G401 (cell line): ENCODE data around the gene PPM1E. TPM values are rescaled to one million over a fixed set of nuclear protein-coding genes. Genes with fewer than 3 reads are reported as not detected.

Experiments used
- DNase-seq: peaks from one replicate; pipeline ENCODE4 v3.0.0-alpha.2; 2015; ENCODE audit warnings: low spot score
- in situ Hi-C: cut with HindIII; loops from 2 replicates; pipeline ENCODE4 v1.10.0; 2016; ENCODE audit warnings: low sequenced_read_pairs, mixed read lengths
- total RNA-seq: library from RNA; depleted of rRNA; stranded (reverse); fragments of >200 nt; shearing (Covaris generic); gene quantifications from 2 replicates; pipeline ENCODE4 v1.2.3, GENCODE V29; 2014; rRNA removed

Gene PPM1E
- total RNA-seq, 1 experiment from 2014 or later: 1.8 TPM

DNA sequence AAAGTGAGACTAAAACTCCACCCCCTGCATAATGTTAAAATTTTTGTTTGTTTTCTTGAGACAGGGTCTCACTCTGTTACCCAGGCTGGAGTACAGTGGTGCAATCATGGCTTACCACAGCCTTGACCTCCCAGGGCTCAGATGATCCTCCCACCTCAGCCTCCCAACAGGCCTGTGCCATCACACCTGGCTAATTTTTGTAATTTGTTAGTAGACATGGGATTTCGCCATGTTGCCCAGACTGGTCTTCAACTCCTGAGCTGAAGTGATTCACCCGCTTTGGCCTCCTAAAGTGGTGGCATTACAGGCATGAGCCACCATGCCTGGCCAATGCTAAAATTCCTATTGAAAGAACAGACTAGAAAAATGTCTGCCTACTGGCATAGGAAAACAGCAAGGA, 247.2 kb downstream of the PPM1E start:
- in situ Hi-C loops: no loop called here
- no peak for DNase-seq

DNA sequence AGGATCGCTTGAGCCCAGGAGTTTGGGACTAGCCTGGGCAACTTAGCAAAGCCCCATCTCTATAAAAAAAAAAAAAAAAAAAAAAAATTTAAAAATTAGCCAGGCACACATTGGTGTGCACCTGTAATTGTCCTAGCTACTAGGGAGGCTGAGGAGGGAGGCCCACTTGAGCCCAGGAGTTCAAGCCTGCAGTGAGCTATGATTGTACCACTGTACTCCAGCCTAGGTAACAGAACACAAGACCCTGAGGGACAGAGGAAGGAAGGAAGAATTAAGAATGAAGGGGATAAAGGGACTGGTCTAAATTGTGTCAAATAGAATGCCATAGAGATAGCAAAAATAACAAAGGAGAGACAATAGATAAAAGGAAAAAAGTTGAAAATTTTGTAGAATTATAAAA, 248.2 kb downstream of the PPM1E start:
- DNase-seq: no peak
- in situ Hi-C loops: no loop called here

DNA sequence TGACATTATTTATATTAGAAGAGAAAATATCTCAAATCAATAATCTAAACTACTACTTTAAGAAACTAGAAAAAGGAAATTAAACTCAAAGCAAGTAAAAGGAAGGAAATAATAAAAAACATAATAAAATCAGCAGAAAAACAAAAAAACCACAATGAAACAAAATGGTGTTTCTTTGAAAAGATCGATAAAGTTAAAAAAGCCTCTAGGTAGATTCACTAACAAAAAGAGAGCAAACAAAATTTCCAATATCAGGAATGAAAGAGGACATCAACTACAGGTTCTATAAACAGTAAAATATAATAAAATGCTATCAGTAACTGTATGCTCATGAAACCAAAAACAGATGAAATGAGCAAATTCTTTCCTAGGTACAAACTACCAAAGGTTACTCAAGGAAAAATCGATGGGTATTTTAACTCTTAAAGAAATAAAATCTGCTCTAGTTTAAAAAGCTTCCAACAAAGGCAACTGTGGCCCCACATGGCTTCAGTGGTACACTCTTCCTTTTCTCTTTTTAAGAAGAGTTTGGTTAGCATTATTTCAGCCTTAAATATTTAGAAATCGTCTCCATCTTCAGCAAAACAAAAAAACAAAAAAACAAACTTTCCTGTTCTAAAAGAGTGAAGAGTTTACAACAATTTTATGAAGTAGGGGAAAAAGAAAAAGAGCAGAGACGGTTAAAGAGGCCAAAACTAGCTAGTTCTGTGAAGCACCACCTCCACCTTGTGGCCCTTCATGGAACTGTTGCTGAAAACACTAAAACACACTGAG, 248.9 kb downstream of the PPM1E start:
- in situ Hi-C loops: no loop called here
- peak; percentile 74 for DNase-seq

DNA sequence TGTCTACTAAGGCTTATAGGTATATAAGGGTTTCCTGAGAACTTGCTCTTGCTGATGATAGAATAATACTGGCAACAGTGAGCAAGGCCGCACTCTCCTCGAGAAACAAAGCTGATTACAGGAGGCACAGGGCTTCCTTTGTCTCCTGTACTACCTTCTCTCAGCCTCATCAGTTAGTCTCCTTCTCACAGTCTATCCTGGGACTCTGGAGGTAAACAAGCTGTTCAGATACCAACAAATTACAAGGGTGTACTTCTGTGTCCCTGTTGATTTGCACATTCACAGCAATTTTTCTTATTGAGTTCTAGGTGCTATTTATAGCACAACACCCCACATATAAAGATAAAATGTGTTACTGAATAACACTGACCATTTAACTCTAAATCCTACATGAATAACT, 252.3 kb downstream of the PPM1E start:
- DNase-seq: no peak
- in situ Hi-C loops: no loop called here

DNA sequence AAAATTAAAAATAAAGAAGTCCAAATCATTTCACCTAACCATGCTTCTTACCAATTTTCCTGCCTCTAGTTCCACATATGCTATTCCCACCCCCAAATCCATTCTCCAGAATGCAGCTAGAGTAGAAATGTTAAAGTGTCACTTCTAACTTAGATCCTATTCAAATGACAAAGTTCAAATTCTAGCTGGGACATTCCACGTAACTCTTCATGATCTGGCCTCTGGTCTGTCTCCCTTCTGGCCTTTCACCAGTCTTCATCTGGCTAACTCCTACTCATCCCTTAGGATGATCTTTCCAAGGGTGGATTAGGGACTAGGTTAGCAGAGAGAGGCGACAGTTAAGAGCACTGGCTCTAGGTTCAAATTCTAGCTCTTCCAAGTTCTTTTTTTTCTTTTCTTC, 253.1 kb downstream of the PPM1E start:
- in situ Hi-C loops: no loop called here
- DNase-seq: no peak

DNA sequence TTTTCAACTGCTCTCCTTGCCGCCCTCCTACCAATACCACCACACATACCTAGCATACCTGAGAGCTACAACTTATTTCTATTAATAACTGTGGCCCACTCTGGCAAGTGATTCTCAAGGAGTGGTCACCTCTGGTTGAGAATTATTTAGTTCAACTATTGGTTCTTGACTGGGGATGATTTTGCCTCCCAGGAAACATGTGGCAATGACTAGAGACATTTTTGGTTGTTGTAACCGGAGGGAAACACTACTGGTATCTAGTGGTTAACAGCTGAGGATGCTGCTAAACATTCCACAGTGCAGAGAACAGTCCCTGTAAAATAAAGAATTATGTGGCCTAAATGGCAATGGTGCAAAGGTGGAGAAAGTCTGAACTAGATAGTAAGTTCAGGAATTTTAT, 254.4 kb downstream of the PPM1E start:
- in situ Hi-C loops: no loop called here
- no peak for DNase-seq

DNA sequence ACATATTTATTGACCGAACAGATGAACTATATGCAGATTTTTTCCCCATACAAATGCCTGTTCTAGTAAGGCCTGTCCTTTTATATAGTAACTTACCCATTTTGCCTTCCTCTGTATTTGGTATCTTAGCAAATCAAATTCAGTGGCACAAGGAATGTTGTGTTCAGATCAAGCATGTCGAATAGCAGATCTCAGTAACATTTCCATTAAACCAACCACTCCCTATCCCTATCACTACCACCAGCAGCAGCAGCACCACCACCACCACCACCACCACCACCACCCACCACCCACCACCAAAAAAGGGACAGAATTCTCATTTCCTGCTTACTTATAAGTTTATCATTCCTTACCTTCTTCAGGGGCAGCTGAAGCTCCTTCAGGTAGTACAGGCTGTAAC, 256.3 kb downstream of the PPM1E start:
- in situ Hi-C loops: no loop called here

DNA sequence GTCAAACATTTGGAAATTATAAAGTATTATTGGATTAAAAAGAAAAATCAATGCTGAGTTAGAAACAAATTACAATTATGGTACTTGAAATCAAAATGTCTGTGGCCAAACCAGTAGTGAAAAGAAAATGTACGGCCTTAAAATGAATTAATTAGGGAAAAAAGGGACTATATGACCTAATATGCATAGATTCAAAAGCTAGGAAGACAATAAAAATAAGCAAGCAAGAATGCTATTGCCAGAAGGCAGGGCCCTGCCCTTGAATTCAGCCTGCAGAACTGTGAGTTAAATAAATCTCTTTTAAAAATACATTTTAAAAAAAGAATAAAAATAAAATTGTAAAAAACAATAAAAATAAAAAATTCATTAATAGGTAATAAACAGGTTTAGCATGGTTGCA, 262.4 kb downstream of the PPM1E start:
- in situ Hi-C loops: no loop called here
- no peak for DNase-seq

More for the DNA sequence above, 256.3 kb downstream of the PPM1E start:
- DNase-seq: no peak

DNA sequence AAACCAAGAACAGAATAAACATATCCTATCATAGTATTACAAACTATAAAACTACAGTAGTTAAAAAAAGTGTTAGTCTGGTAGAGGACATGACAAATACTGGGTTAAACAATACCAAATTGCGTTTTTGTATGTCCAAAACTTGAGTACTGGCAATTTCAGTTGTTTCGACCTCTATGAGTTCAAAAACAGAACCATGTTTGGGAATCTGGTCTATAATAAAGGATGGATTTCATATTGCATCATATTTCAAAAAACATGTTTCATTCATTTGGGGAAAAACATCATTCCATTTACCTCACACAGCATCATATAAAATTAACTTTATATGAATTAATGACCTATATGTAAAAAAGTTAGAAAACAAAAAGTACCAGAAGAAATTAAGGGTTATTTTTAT, 269.3 kb downstream of the PPM1E start:
- in situ Hi-C loops: no loop called here
- DNase-seq: no peak

DNA sequence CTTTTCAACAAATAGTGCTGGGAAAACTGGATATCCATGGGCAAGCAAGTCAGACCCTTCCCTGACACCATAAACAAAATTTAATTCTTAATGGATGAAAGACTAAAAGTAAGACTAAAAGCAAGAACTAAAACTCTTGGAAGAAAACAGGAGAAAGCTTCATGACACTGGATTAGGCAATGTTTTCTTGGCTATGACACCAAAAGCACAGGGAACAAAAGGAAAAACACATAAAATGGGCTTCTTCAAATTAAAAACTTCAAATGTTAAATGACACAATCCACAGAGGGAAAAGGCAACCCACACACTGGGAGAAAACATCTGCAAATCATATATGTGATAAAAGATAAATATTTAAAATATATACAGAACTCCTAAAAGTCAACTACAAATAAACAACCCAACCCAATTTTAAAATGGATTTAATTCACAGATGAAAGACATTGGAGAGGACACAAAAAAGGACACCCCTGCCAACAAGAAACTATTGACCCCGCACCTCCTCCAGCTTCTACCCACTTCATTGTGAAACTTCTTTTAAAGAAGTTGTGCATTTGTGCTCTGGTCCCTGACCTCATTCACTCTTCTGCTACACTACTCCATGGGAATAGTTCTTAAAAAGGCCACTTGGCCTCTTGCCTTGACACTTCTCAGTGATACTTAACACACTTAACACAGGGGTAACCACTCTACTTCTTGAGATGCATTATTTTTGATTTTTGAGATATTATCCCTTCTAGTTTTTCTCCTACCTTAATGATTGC, 270.7 kb downstream of the PPM1E start:
- no peak for DNase-seq
- in situ Hi-C loops: no loop called here

DNA sequence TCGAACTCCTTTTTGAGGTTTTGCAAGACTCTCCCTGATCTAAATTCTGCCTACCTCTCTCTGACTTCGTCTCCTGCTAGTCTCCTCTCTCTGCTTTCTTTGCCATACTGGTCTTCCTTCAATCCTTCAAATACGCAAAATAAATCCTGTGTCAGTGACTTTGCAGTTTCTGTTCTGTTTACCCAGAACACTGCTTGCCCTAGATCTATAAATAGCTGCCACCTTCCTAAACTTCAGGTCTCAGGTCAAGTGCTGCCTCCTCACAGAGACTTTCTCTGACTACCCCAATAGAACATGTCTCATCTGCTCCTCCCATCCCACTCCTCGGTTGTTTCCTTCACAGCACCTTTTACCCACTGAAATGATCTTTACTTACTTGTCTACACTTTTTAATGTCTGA, 272.1 kb downstream of the PPM1E start:
- no peak for DNase-seq
- in situ Hi-C loops: no loop called here

DNA sequence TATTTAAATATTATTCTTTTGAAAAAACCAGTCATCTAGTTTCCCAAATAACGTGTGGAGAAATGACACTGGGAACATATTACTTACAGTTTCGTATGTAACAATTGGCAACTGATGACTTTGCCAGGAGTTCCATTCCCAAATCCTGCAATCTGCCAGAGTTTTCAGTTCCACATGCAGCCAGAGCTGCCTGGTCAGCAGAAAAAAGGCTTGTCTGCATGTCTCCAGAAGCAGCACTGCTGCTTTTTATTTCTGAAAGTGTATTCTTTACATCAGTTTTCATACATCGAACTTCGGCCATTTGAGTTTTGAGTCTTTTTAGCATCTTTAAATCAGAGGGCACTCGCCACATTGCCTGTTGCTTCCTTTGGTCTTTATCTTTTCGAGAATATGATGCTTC, 272.7 kb downstream of the PPM1E start:
- no peak for DNase-seq
- in situ Hi-C loops: no loop called here

DNA sequence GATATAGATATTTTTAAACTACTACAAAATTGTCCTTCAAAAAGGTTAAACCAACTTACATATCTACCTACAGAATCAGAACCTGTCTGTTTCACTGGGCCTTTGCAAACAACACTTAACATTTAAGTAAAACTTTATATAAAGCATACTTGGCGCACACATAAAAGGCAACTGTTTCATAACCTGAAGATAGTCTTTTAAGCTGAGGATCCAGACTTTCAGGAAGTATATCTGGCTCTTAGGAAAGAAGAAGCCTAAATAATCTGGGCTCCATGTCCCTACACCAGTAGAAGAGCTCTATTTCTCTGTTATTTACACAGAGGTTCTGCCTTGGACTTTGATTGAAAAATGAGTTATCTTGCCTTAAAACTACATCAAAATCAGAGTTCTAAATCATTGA, 275.2 kb downstream of the PPM1E start:
- no peak for DNase-seq
- in situ Hi-C loops: no loop called here

Other genes starting within 250 kb of the PPM1E start
- gene MTMR4, start 241.2 kb upstream of the PPM1E start, total RNA-seq: 35.9 and 36.3 TPM in 2 replicates
- gene TEX14, start 63.8 kb upstream of the PPM1E start, total RNA-seq: not detected in 2 replicates
- 81.2 and 112 TPM in 2 replicates for gene RAD51C, start 63.3 kb upstream of the PPM1E start, total RNA-seq